Measurements from ENCODE around the gene NUP58.

- TF ChIP-seq, protein P1, sequence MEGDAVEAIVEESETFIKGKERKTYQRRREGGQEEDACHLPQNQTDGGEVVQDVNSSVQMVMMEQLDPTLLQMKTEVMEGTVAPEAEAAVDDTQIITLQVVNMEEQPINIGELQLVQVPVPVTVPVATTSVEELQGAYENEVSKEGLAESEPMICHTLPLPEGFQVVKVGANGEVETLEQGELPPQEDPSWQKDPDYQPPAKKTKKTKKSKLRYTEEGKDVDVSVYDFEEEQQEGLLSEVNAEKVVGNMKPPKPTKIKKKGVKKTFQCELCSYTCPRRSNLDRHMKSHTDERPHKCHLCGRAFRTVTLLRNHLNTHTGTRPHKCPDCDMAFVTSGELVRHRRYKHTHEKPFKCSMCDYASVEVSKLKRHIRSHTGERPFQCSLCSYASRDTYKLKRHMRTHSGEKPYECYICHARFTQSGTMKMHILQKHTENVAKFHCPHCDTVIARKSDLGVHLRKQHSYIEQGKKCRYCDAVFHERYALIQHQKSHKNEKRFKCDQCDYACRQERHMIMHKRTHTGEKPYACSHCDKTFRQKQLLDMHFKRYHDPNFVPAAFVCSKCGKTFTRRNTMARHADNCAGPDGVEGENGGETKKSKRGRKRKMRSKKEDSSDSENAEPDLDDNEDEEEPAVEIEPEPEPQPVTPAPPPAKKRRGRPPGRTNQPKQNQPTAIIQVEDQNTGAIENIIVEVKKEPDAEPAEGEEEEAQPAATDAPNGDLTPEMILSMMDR (IDR thresholded peaks at IDR 0.05), result no peak
- TF ChIP-seq POLR2A (IDR thresholded peaks at IDR 0.05) (no peak), POLR2AphosphoS5 (IDR thresholded peaks at IDR 0.05) (no peak)
Measured at GRCh38 chr13:25352230-25352629, 50.8 kb downstream of the NUP58 start.

Measured in stomach (tissue), 4 donors.